SK-N-SH (cell line): ENCODE measurements around the gene SLC7A14. TPM values are rescaled to one million over a fixed set of nuclear protein-coding genes. Genes with fewer than 3 reads are reported as not detected.

Experiments used
- CTCF ChIA-PET: fragments of 300-600, 350-600 bp; formaldehyde crosslinking; extraction: SDS; loops from one replicate; lab custom pipeline; 2021; lab: Yijun Ruan, JAX
- POLR2A ChIA-PET: fragments of 350-600 bp; sonication (Branson Sonifier 250); formaldehyde crosslinking; extraction: SDS; loops from one replicate; lab custom pipeline; 2020; ENCODE audit warnings: antibody characterized with exemption, inconsistent platforms; lab: Yijun Ruan, JAX
- DNase-seq: peaks from one replicate; pipeline ENCODE4 v3.0.0; 2012
- H2AFZ ChIP-seq: fragments of 200-600 bp; sonication (generic); 2 replicates; pipeline ENCODE4 v1.8.1; 2016; ENCODE audit warnings: antibody characterized with exemption, mild to moderate bottlenecking, low read depth
- H3F3A ChIP-seq: fragments of 200-600 bp; sonication (generic); replicated peaks from 2 replicates; pipeline ENCODE3; 2016; ENCODE audit warnings: antibody characterized with exemption, mild to moderate bottlenecking; ENCODE audit not compliant: insufficient read depth
- H3K27ac ChIP-seq, 2 experiments: fragments of 200-500 bp in 1 of 2; fragments of 200-600 bp in 1 of 2; sonication (Bioruptor generic) in 1 of 2; sonication (generic), shearing (Covaris generic) in 1 of 2; 2 replicates each; pipeline versions ENCODE4 v1.5.1 to v1.6.1; 2014 to 2016; ENCODE audit warnings: low read depth in 2 of 2, inconsistent platforms in 1 of 2, low read length in 1 of 2, mild to moderate bottlenecking in 1 of 2, mixed read lengths in 1 of 2
- H3K27me3 ChIP-seq: fragments of 200-600 bp; sonication (generic), shearing (Covaris generic); 2 replicates; pipeline ENCODE4 v1.6.1; 2016; ENCODE audit warnings: mixed run types; ENCODE audit not compliant: insufficient read depth
- H3K36me3 ChIP-seq, 2 experiments: fragments of 200-500 bp in 1 of 2; fragments of 200-600 bp in 1 of 2; sonication (Bioruptor generic) in 1 of 2; sonication (generic) in 1 of 2; replicated peaks in 1 of 2; 2 replicates each; pipeline versions ENCODE3 to v1.5.1; 2014 to 2016; ENCODE audit warnings: low read length in 1 of 2, mild to moderate bottlenecking in 1 of 2; ENCODE audit not compliant: insufficient read depth in 2 of 2, control insufficient read depth in 1 of 2
- H3K4me1 ChIP-seq, 2 experiments: fragments of 200-500 bp in 1 of 2; fragments of 200-600 bp in 1 of 2; sonication (Bioruptor generic) in 1 of 2; sonication (generic), shearing (Covaris generic) in 1 of 2; 2 replicates each; pipeline versions ENCODE4 v1.5.1 to v1.6.1; 2014 to 2016; ENCODE audit warnings: low read depth in 1 of 2, low read length in 1 of 2, mixed run types in 1 of 2; ENCODE audit not compliant: insufficient read depth in 2 of 2, control insufficient read depth in 1 of 2
- H3K4me2 ChIP-seq: fragments of 200-600 bp; sonication (generic), shearing (Covaris generic); 2 replicates; pipeline ENCODE4 v1.6.1; 2017; ENCODE audit warnings: mixed run types
- H3K4me3 ChIP-seq, 2 experiments: fragments of 200-500 bp in 1 of 2; fragments of 200-600 bp in 1 of 2; sonication (Bioruptor generic) in 1 of 2; sonication (generic), shearing (Covaris generic) in 1 of 2; 2 replicates each; pipeline versions ENCODE4 v1.5.1 to v1.8.1; 2014 to 2016; ENCODE audit warnings: low read depth in 2 of 2, inconsistent platforms in 1 of 2, low read length in 1 of 2, mild to moderate bottlenecking in 1 of 2, mixed read lengths in 1 of 2, moderate library complexity in 1 of 2
- H3K79me2 ChIP-seq: fragments of 200-600 bp; sonication (generic); 2 replicates; pipeline ENCODE4 v1.8.1; 2017; ENCODE audit warnings: mild to moderate bottlenecking; ENCODE audit not compliant: insufficient read depth
- H3K9ac ChIP-seq: fragments of 200-600 bp; sonication (generic); 2 replicates; pipeline ENCODE4 v1.6.1; 2017; ENCODE audit warnings: mixed run types
- H3K9me2 ChIP-seq: fragments of 200-600 bp; sonication (generic); 2 replicates; pipeline ENCODE4 v1.6.1; 2017; ENCODE audit warnings: mixed run types
- H3K9me3 ChIP-seq: fragments of 200-600 bp; sonication (generic); 2 replicates; pipeline ENCODE4 v1.6.1; 2017; ENCODE audit warnings: mixed run types, mild to moderate bottlenecking, moderate library complexity
- H4K20me1 ChIP-seq: fragments of 200-600 bp; sonication (generic); 2 replicates; pipeline ENCODE4 v1.6.1; 2017; ENCODE audit warnings: mild to moderate bottlenecking, mixed run types; ENCODE audit not compliant: insufficient read depth
- CHD2 ChIP-seq: fragments of 150-350 bp; IDR thresholded peaks from 2 replicates; pipeline ENCODE4 v1.6.1; 2018; ENCODE audit warnings: low read length; ENCODE audit not compliant: partially characterized antibody
- ELF1 ChIP-seq: IDR thresholded peaks from 2 replicates; pipeline ENCODE4 v1.4.0; 2012
- EZH2phosphoT487 ChIP-seq: fragments of 200-600 bp; sonication (generic); IDR thresholded peaks from 2 replicates; pipeline ENCODE4 v1.6.1; 2017; ENCODE audit warnings: low read depth, mixed run types, mild to moderate bottlenecking, antibody characterized with exemption, moderate library complexity, borderline replicate concordance
- FOSL2 ChIP-seq: IDR thresholded peaks from 2 replicates; pipeline ENCODE4 v1.4.0; 2012; ENCODE audit warnings: low read depth, mild to moderate bottlenecking, moderate library complexity, borderline replicate concordance
- GABPA ChIP-seq: IDR thresholded peaks from 2 replicates; pipeline ENCODE4 v1.4.0; 2012; ENCODE audit warnings: low read depth, mild to moderate bottlenecking
- GATA2 ChIP-seq: sonication (generic); formaldehyde crosslinking; IDR thresholded peaks from 2 replicates; pipeline ENCODE4 v1.5.0; 2020; ENCODE audit warnings: mild to moderate bottlenecking, missing genetic modification reagents
- MAX ChIP-seq: IDR thresholded peaks from 2 replicates; pipeline ENCODE4 v1.4.0; 2012; ENCODE audit warnings: low read depth
- MEF2A ChIP-seq: IDR thresholded peaks from 2 replicates; pipeline ENCODE4 v1.4.0; 2012; ENCODE audit warnings: low read depth, borderline replicate concordance
- NFIC ChIP-seq: IDR thresholded peaks from 2 replicates; pipeline ENCODE4 v1.4.0; 2012; ENCODE audit warnings: borderline replicate concordance
- NRF1 ChIP-seq: IDR thresholded peaks from 2 replicates; pipeline ENCODE4 v1.6.1; 2012; ENCODE audit warnings: low read depth, mild to moderate bottlenecking, low read length
- POLR2AphosphoS5 ChIP-seq: IDR thresholded peaks from 2 replicates; pipeline ENCODE4 v1.6.1; 2012; ENCODE audit warnings: low read depth, low read length
- RAD21 ChIP-seq: IDR thresholded peaks from 2 replicates; pipeline ENCODE4 v1.6.1; 2012; ENCODE audit warnings: mild to moderate bottlenecking, low read length
- RFX5 ChIP-seq: IDR thresholded peaks from 2 replicates; pipeline ENCODE4 v1.6.1; 2012; ENCODE audit warnings: mild to moderate bottlenecking, improper control_type of control experiment, low read length
- RXRA ChIP-seq: IDR thresholded peaks from 2 replicates; pipeline ENCODE4 v1.4.0; 2012; ENCODE audit warnings: low read depth, mild to moderate bottlenecking, borderline replicate concordance
- SIN3A ChIP-seq: IDR thresholded peaks from 2 replicates; pipeline ENCODE4 v1.6.1; 2012; ENCODE audit warnings: low read depth, mild to moderate bottlenecking, low read length, moderate library complexity, borderline replicate concordance
- SMC3 ChIP-seq: IDR thresholded peaks from 2 replicates; pipeline ENCODE4 v1.6.1; 2012; ENCODE audit warnings: low read depth, low read length, improper control_type of control experiment
- TAF1 ChIP-seq: IDR thresholded peaks from 2 replicates; pipeline ENCODE4 v1.6.1; 2012; ENCODE audit warnings: low read depth, mild to moderate bottlenecking, low read length, moderate library complexity, borderline replicate concordance
- YY1 ChIP-seq: IDR thresholded peaks from 2 replicates; pipeline ENCODE4 v1.4.0; 2012; ENCODE audit warnings: low read depth, mild to moderate bottlenecking
- WGBS: methylation state at CpG from one replicate; pipeline ENCODE4 v1.1.6; 2017; ENCODE audit warnings: low lambda C conversion rate; 5-methylcytosine and 5-hydroxymethylcytosine counted together
- polyA plus RNA-seq, 3 experiments: library from polyadenylated mRNA; depleted of rRNA; stranded (reverse); fragments of >200 nt; gene quantifications; 2 replicates each; pipeline ENCODE4 v1.2.3, GENCODE V29; 2012
- TF ChIP-seq, protein P1 (sequence below): fragments of 150-350 bp; IDR thresholded peaks from 2 replicates; pipeline ENCODE4 v1.6.1; 2016; ENCODE audit warnings: mild to moderate bottlenecking, low read depth, low read length
- TF ChIP-seq, protein P2 (sequence below): IDR thresholded peaks from 2 replicates; pipeline ENCODE4 v1.6.1; 2012; ENCODE audit warnings: mild to moderate bottlenecking, low read depth, low read length, moderate library complexity
- TF ChIP-seq, protein P3 (sequence below): fragments of 200-600 bp; sonication (generic); IDR thresholded peaks from 2 replicates; pipeline ENCODE4 v1.6.1; 2017; ENCODE audit warnings: antibody characterized with exemption, mild to moderate bottlenecking, moderate library complexity

Gene SLC7A14
- polyA plus RNA-seq, 1 of the 3 experiments (the other 2 are of a cell fraction) = 2.5 TPM

DNA sequence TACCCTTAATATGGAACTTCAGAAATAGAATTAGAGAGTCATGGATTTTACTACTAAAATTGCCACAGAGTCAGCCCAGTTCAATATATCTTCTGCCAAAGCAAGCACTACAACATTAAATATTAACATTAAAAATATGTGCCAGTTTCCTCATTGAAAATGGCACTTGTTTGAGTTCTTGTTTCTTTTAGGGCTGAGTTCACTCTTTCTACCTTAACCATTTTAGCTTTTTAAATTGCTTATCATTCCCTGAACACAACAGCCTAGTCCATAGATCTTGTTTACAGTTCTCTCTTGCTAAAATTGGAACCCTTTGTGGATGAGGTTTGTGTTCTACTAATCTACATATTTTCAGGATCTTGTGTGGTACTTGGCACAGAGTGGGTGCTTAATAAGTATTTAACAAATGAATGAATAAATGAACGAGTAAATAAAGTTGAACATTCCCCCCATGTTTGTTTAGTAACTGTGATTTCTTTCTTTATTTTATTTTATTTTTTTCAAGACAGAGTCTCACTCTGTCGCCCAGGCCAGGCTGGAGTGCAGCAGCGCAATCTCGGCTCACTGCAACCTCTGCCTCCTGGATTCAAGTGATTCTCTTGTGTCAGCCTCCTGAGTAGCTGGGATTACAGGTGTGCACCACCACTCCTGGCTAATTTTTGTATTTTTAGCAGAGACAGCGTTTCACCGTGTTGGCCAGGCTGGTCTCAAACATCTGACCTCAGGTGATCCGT, 46.0 kb upstream of the SLC7A14 start:
- H4K20me1 ChIP-seq = no peaks in the 10 kb centered on the region
- no peak overlapping the region for H3K4me2 ChIP-seq
- H2AFZ ChIP-seq = no peak overlapping the region
- no peak overlapping the region for H3K27ac ChIP-seq
- DNase-seq = no peak
- H3K9me2 ChIP-seq = no peaks in the 10 kb centered on the region
- H3K9ac ChIP-seq = no peak overlapping the region
- POLR2A ChIA-PET = no interaction called here
- 91% methylated on average over 7 of the region's 7 CpGs for WGBS
- H3K79me2 ChIP-seq = no peaks in the 10 kb centered on the region
- no peak overlapping the region for H3K4me3 ChIP-seq
- no peak for TF ChIP-seq SIN3A
- no peak for TF ChIP-seq POLR2AphosphoS5
- TF ChIP-seq YY1 = no peak
- TF ChIP-seq GABPA = no peak
- TF ChIP-seq NFIC = no peak
- no peak for TF ChIP-seq RXRA
- no peak for TF ChIP-seq FOSL2
- TF ChIP-seq GATA2 = no peak
- TF ChIP-seq CHD2 = no peak
- TF ChIP-seq ELF1 = no peak
- TF ChIP-seq TAF1 = no peak
- no peak for TF ChIP-seq EZH2phosphoT487
- TF ChIP-seq, protein P1, sequence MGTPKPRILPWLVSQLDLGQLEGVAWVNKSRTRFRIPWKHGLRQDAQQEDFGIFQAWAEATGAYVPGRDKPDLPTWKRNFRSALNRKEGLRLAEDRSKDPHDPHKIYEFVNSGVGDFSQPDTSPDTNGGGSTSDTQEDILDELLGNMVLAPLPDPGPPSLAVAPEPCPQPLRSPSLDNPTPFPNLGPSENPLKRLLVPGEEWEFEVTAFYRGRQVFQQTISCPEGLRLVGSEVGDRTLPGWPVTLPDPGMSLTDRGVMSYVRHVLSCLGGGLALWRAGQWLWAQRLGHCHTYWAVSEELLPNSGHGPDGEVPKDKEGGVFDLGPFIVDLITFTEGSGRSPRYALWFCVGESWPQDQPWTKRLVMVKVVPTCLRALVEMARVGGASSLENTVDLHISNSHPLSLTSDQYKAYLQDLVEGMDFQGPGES = no peak
- TF ChIP-seq MEF2A = no peak
- TF ChIP-seq MAX = no peak
- no peak for TF ChIP-seq RFX5
- no peak for TF ChIP-seq NRF1
- no peak for TF ChIP-seq SMC3
- H3K27me3 ChIP-seq = no peaks in the 10 kb centered on the region
- no peaks in the 10 kb centered on the region for H3F3A ChIP-seq
- H3K36me3 ChIP-seq = no peaks in the 10 kb centered on the region
- H3K4me1 ChIP-seq = peaks cover 0 to 7% of the 10 kb centered on the region in 2 experiments; a peak in 1 of 4 replicates
- CTCF ChIA-PET = interaction anchor here (0.9 kb wide), 1 partner anchor 218 kb away, joined by 4 read pairs; no protein-coding TSS in a partner anchor
- H3K9me3 ChIP-seq = no peaks in the 10 kb centered on the region

DNA sequence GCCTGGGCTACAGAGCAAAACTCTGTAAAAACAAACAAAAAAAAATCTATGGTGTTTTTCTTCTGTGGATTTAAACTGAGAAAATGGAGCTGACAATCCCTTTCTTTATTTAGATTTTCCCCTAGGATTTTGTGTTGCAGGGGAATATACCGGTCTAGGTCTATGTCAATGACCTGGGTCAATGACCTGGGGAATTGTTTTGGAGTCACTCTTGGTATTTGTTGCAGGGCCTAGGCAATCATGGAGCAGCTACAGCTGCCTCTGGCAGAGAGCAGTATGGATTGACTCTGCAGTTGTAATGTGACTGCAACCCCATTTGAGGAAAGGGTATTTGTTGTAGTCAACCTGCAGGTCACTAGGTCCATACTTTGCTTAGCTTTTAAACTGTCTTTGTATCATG, 37.6 kb upstream of the SLC7A14 start:
- Histone ChIP-seq H3K4me1 (peaks cover 7 to 24% of the 10 kb centered on the region in 2 experiments), H3F3A (no peaks in the 10 kb centered on the region), H4K20me1 (no peaks in the 10 kb centered on the region), H3K27ac (peak overlapping the region in 1 of 2 experiments; percentile 99; a peak in 2 of 4 replicates), H3K9ac (no peak overlapping the region), H3K36me3 (no peaks in the 10 kb centered on the region), H3K79me2 (no peaks in the 10 kb centered on the region), H3K9me3 (no peaks in the 10 kb centered on the region), H3K9me2 (no peaks in the 10 kb centered on the region), H3K4me2 (no peak overlapping the region), H3K4me3 (no peak overlapping the region), H3K27me3 (no peaks in the 10 kb centered on the region), H2AFZ (no peak overlapping the region)
- WGBS = 93% methylated on average over 1 of the region's 1 CpG
- DNase-seq = no peak
- ChIA-PET POLR2A (interaction anchor here (0.5 to 1.4 kb wide), 4 partner anchors 11 to 60 kb away, joined by 3 to 10 read pairs (median 4); partner anchors contain the start of gene SLC7A14), CTCF (interaction anchor here (0.6 to 2.1 kb wide), 6 partner anchors 13 to 188 kb away, joined by 3 to 7 read pairs (median 3); no protein-coding TSS in a partner anchor)
- TF ChIP-seq, protein P2, sequence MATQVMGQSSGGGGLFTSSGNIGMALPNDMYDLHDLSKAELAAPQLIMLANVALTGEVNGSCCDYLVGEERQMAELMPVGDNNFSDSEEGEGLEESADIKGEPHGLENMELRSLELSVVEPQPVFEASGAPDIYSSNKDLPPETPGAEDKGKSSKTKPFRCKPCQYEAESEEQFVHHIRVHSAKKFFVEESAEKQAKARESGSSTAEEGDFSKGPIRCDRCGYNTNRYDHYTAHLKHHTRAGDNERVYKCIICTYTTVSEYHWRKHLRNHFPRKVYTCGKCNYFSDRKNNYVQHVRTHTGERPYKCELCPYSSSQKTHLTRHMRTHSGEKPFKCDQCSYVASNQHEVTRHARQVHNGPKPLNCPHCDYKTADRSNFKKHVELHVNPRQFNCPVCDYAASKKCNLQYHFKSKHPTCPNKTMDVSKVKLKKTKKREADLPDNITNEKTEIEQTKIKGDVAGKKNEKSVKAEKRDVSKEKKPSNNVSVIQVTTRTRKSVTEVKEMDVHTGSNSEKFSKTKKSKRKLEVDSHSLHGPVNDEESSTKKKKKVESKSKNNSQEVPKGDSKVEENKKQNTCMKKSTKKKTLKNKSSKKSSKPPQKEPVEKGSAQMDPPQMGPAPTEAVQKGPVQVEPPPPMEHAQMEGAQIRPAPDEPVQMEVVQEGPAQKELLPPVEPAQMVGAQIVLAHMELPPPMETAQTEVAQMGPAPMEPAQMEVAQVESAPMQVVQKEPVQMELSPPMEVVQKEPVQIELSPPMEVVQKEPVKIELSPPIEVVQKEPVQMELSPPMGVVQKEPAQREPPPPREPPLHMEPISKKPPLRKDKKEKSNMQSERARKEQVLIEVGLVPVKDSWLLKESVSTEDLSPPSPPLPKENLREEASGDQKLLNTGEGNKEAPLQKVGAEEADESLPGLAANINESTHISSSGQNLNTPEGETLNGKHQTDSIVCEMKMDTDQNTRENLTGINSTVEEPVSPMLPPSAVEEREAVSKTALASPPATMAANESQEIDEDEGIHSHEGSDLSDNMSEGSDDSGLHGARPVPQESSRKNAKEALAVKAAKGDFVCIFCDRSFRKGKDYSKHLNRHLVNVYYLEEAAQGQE = no peak
- TF ChIP-seq, protein P1 = no peak
- TF ChIP-seq, protein P3, sequence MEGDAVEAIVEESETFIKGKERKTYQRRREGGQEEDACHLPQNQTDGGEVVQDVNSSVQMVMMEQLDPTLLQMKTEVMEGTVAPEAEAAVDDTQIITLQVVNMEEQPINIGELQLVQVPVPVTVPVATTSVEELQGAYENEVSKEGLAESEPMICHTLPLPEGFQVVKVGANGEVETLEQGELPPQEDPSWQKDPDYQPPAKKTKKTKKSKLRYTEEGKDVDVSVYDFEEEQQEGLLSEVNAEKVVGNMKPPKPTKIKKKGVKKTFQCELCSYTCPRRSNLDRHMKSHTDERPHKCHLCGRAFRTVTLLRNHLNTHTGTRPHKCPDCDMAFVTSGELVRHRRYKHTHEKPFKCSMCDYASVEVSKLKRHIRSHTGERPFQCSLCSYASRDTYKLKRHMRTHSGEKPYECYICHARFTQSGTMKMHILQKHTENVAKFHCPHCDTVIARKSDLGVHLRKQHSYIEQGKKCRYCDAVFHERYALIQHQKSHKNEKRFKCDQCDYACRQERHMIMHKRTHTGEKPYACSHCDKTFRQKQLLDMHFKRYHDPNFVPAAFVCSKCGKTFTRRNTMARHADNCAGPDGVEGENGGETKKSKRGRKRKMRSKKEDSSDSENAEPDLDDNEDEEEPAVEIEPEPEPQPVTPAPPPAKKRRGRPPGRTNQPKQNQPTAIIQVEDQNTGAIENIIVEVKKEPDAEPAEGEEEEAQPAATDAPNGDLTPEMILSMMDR = no peak
- no peak for TF ChIP-seq RAD21
